Liver (tissue), 9 donors: Measurements from ENCODE around the gene PARP8. TPM values are rescaled to one million over a fixed set of nuclear protein-coding genes. Genes with fewer than 3 reads are reported as not detected.

Source experiments
- DNase-seq: peaks from one replicate; pipeline ENCODE4 v3.0.0-alpha.2; 2017; ENCODE audit warnings: low spot score
- H3K27ac ChIP-seq, 2 donors: one replicate each; pipeline ENCODE4 v1.7.0; 2013; ENCODE audit warnings: inconsistent platforms in 2 of 2, low read length in 2 of 2, control low read depth in 1 of 2, low read depth in 1 of 2, mild to moderate bottlenecking in 1 of 2
- H3K27me3 ChIP-seq, 4 donors: one replicate each; pipeline versions ENCODE4 v1.6.1 to v1.7.0; 2013; ENCODE audit warnings: low read length in 3 of 4, inconsistent platforms in 1 of 4, mild to moderate bottlenecking in 1 of 4, moderate library complexity in 1 of 4; ENCODE audit not compliant: control insufficient read depth in 4 of 4, insufficient read depth in 4 of 4
- H3K36me3 ChIP-seq, 4 donors: one replicate each; pipeline versions ENCODE4 v1.6.1 to v1.7.0; 2013; ENCODE audit warnings: low read length in 3 of 4, mild to moderate bottlenecking in 3 of 4, low read depth in 1 of 4, moderate library complexity in 1 of 4; ENCODE audit not compliant: control insufficient read depth in 4 of 4, insufficient read depth in 3 of 4
- H3K4me1 ChIP-seq, 4 donors: one replicate each; pipeline versions ENCODE4 v1.6.1 to v1.7.0; 2013; ENCODE audit warnings: low read length in 3 of 4, mild to moderate bottlenecking in 3 of 4, moderate library complexity in 1 of 4; ENCODE audit not compliant: control insufficient read depth in 4 of 4, insufficient read depth in 4 of 4
- H3K4me3 ChIP-seq, 3 donors: one replicate each; pipeline versions ENCODE4 v1.6.1 to v1.7.0; 2013; ENCODE audit warnings: low read length in 3 of 3, control low read depth in 1 of 3, low read depth in 1 of 3, mild to moderate bottlenecking in 1 of 3
- H3K9ac ChIP-seq, 2 donors: one replicate each; pipeline ENCODE4 v1.7.0; 2013; ENCODE audit warnings: low read length in 2 of 2, mild to moderate bottlenecking in 2 of 2, moderate library complexity in 2 of 2, control low read depth in 1 of 2, low read depth in 1 of 2
- H3K9me3 ChIP-seq, 4 donors: one replicate each; pipeline versions ENCODE4 v1.6.1 to v1.7.0; 2013; ENCODE audit warnings: low read length in 3 of 4; ENCODE audit not compliant: control insufficient read depth in 4 of 4
- ATF3 ChIP-seq: IDR thresholded peaks from 2 replicates; pipeline ENCODE4 v1.6.1; 2016; ENCODE audit warnings: antibody characterized with exemption
- CTCF ChIP-seq: fragments of 150-350 bp; IDR thresholded peaks from 2 replicates; pipeline ENCODE4 v1.5.1; 2017; ENCODE audit warnings: improper control_type of control experiment, low read depth, low read length; ENCODE audit not compliant: missing input control
- EGR1 ChIP-seq, 2 donors: IDR thresholded peaks; 2 replicates each; pipeline ENCODE4 v1.6.1; 2016 to 2018; ENCODE audit warnings: antibody characterized with exemption in 2 of 2, low read depth in 2 of 2
- FOXA1 ChIP-seq: IDR thresholded peaks from 2 replicates; pipeline ENCODE4 v1.6.1; 2016; ENCODE audit warnings: antibody characterized with exemption
- FOXA2 ChIP-seq: IDR thresholded peaks from 2 replicates; pipeline ENCODE4 v1.6.1; 2016; ENCODE audit warnings: antibody characterized with exemption
- GABPA ChIP-seq, 2 donors: IDR thresholded peaks in 1 of 2; conservative IDR thresholded peaks in 1 of 2; 2 replicates each; pipeline ENCODE4 v1.6.1; 2016; ENCODE audit warnings: antibody characterized with exemption in 2 of 2, mild to moderate bottlenecking in 1 of 2, moderate library complexity in 1 of 2
- HNF4A ChIP-seq, 2 donors: conservative IDR thresholded peaks; 2 replicates each; pipeline ENCODE4 v1.6.1; 2016; ENCODE audit warnings: antibody characterized with exemption in 2 of 2, mild to moderate bottlenecking in 2 of 2
- HNF4G ChIP-seq: IDR thresholded peaks from 2 replicates; pipeline ENCODE4 v1.6.1; 2016; ENCODE audit warnings: antibody characterized with exemption
- JUND ChIP-seq, 2 donors: IDR thresholded peaks; 2 replicates each; pipeline ENCODE4 v1.6.1; 2016; ENCODE audit warnings: antibody characterized with exemption in 2 of 2
- NR2F2 ChIP-seq: IDR thresholded peaks from 2 replicates; pipeline ENCODE4 v1.6.1; 2016; ENCODE audit warnings: antibody characterized with exemption
- RAD21 ChIP-seq, 2 donors: IDR thresholded peaks; 2 replicates each; pipeline ENCODE4 v1.6.1; 2016; ENCODE audit warnings: antibody characterized with exemption in 2 of 2, mild to moderate bottlenecking in 2 of 2
- REST ChIP-seq: IDR thresholded peaks from 2 replicates; pipeline ENCODE4 v1.6.1; 2016; ENCODE audit warnings: antibody characterized with exemption, mild to moderate bottlenecking
- RXRA ChIP-seq, 2 donors: IDR thresholded peaks; 2 replicates each; pipeline ENCODE4 v1.6.1; 2017 to 2018; ENCODE audit warnings: antibody characterized with exemption in 2 of 2, mild to moderate bottlenecking in 1 of 2
- SP1 ChIP-seq: IDR thresholded peaks from 2 replicates; pipeline ENCODE4 v1.6.1; 2018; ENCODE audit warnings: antibody characterized with exemption, mild to moderate bottlenecking
- TAF1 ChIP-seq: conservative IDR thresholded peaks from 2 replicates; pipeline ENCODE4 v1.6.1; 2016; ENCODE audit warnings: antibody characterized with exemption, mild to moderate bottlenecking
- YY1 ChIP-seq: IDR thresholded peaks from 2 replicates; pipeline ENCODE4 v1.6.1; 2016; ENCODE audit warnings: antibody characterized with exemption, mild to moderate bottlenecking
- WGBS: extraction: QIAGEN DNeasy Blood & Tissue Kit; methylation state at CpG from one replicate; pipeline ENCODE4 v1.1.7; 2013; 5-methylcytosine and 5-hydroxymethylcytosine counted together
- polyA plus RNA-seq, 2 donors: library from polyadenylated mRNA; stranded (reverse) in 1 of 2; unstranded in 1 of 2; fragments of 200-250 nt in 1 of 2; fragments of >200 nt in 1 of 2; fragmentation: Nextera tagmentation in 1 of 2; extraction: Ambion mirVana in 1 of 2; gene quantifications; one replicate each; pipeline versions ENCODE4 v1.2.1 to v1.2.3, GENCODE V29; 2013 to 2015
- total RNA-seq, 2 donors: library from RNA; depleted of rRNA; stranded (reverse); fragments of >200 nt; gene quantifications; one replicate each; pipeline ENCODE4 v1.2.3, GENCODE V29; 2014
- TF ChIP-seq, protein P1 (sequence below): IDR thresholded peaks from 2 replicates; pipeline ENCODE4 v1.6.1; 2016; ENCODE audit warnings: antibody characterized with exemption
- TF ChIP-seq, protein P2 (sequence below): IDR thresholded peaks from 2 replicates; pipeline ENCODE4 v1.6.1; 2016; ENCODE audit warnings: antibody characterized with exemption
- donor health status: healthy.
- donor health status: healthy.
- donor health status: healthy.
- donor health status: healthy.
- donor health status: healthy.

PARP8 gene
- total and polyA plus RNA-seq, 4 donors: 3.9 to 16.0 (median 7.1) TPM

DNA sequence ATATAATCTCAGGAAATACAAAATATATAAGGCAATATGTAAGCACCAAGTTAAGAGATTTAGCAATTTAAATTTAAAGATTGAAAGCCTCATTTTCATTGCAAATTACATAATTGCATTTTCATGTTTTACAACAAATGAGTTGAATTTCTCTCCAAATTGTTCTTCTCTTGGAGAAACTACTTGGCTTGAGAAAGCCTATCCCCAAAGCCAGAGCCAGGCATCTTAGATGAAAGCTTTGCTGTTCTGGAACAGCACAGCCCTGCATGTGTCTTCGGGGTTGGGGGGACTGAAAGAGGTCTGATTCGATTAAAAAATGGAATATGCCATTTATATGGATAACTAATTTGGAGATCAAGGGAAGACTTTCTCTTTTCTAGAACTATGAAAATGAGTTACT is 212.0 kb downstream of the PARP8 start (continued):
- no peak for TF ChIP-seq JUND (IDR thresholded peaks at IDR 0.05)
- no peak for TF ChIP-seq EGR1 (IDR thresholded peaks at IDR 0.05; ENCODE audit: low read depth in 2 of 2)
- no peak for TF ChIP-seq RXRA (IDR thresholded peaks at IDR 0.05)
- TF ChIP-seq, protein P1, sequence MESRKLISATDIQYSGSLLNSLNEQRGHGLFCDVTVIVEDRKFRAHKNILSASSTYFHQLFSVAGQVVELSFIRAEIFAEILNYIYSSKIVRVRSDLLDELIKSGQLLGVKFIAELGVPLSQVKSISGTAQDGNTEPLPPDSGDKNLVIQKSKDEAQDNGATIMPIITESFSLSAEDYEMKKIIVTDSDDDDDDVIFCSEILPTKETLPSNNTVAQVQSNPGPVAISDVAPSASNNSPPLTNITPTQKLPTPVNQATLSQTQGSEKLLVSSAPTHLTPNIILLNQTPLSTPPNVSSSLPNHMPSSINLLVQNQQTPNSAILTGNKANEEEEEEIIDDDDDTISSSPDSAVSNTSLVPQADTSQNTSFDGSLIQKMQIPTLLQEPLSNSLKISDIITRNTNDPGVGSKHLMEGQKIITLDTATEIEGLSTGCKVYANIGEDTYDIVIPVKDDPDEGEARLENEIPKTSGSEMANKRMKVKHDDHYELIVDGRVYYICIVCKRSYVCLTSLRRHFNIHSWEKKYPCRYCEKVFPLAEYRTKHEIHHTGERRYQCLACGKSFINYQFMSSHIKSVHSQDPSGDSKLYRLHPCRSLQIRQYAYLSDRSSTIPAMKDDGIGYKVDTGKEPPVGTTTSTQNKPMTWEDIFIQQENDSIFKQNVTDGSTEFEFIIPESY: no peak

DNA sequence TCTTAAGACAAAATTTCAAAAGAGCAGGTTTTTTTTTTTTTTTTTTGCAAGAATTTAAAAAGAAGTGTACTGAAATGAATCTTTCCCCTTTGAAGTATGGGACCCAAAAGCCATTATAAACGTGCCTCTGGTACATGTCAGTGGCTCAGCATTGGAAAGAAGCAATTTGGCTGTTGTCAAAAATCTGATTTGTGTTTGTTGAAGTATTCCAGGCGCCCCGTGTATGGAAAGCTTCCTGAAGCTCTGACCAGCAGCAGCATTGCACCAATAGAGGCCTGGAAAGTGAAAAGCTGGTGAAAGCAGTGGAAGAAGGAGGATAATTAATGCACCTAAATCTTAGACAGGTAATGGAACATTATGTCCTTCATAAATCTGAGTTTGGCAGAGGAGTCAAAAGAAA is 215.0 kb downstream of the PARP8 start:
- Histone ChIP-seq H3K27me3 (no peaks in the 10 kb centered on the region), H3K9ac (no peak overlapping the region), H3K36me3 (no peaks in the 10 kb centered on the region), H3K4me3 (no peak overlapping the region), H3K9me3 (no peaks in the 10 kb centered on the region), H3K27ac (no peak overlapping the region), H3K4me1 (peaks cover 0 to 1% (median 0%) of the 10 kb centered on the region in 4 donors)
- DNase-seq: no peak
- WGBS: 37% methylated on average over 3 of the region's 3 CpGs
- TF ChIP-seq REST (no peak), RXRA (IDR thresholded peaks at IDR 0.05) (no peak), HNF4G (no peak), GABPA (IDR thresholded peaks at IDR 0.05 in 1 of 2, conservative IDR thresholded peaks at IDR 0.05 in 1 of 2) (no peak), HNF4A (conservative IDR thresholded peaks at IDR 0.05) (no peak), FOXA1 (no peak), EGR1 (IDR thresholded peaks at IDR 0.05; ENCODE audit: low read depth in 2 of 2) (no peak), TAF1 (no peak), YY1 (no peak), NR2F2 (no peak), ATF3 (no peak), JUND (IDR thresholded peaks at IDR 0.05) (no peak), CTCF (no peak), RAD21 (IDR thresholded peaks at IDR 0.05) (no peak), FOXA2 (no peak), SP1 (no peak)
- TF ChIP-seq, protein P1: no peak
- TF ChIP-seq, protein P2, sequence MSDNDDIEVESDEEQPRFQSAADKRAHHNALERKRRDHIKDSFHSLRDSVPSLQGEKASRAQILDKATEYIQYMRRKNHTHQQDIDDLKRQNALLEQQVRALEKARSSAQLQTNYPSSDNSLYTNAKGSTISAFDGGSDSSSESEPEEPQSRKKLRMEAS: no peak
